ENCODE data around the gene ANO10.

- no peak for TF ChIP-seq ZNF350 (tag by site-specific recombination; IDR thresholded peaks at IDR 0.05)
- no peak for TF ChIP-seq CTCF (tag by site-specific recombination; IDR thresholded peaks at IDR 0.05)
- no peak for TF ChIP-seq ATF2 (tag by site-specific recombination; IDR thresholded peaks at IDR 0.05; ENCODE audit: low read depth)
- no peak for TF ChIP-seq ZSCAN4 (tag by site-specific recombination; IDR thresholded peaks at IDR 0.05)
- TF ChIP-seq BCL11B (tag by site-specific recombination; IDR thresholded peaks at IDR 0.05; ENCODE audit: low read depth), result no peak
- TF ChIP-seq KLF9 (tag by site-specific recombination; IDR thresholded peaks at IDR 0.05; ENCODE audit: low read depth), result no peak
- TF ChIP-seq ZNF785 (tag by site-specific recombination; IDR thresholded peaks at IDR 0.05), result no peak
- no peak for TF ChIP-seq GFI1B (tag by site-specific recombination; IDR thresholded peaks at IDR 0.05)
- TF ChIP-seq ZSCAN30 (tag by site-specific recombination; IDR thresholded peaks at IDR 0.05), result no peak
- no peak for TF ChIP-seq REST (tag by site-specific recombination; IDR thresholded peaks at IDR 0.05)
- TF ChIP-seq ZNF610 (tag by site-specific recombination; IDR thresholded peaks at IDR 0.05; ENCODE audit: borderline replicate concordance), result no peak
- TF ChIP-seq ZBTB21 (tag by site-specific recombination; IDR thresholded peaks at IDR 0.05), result no peak
- TF ChIP-seq ZNF416 (tag by site-specific recombination; IDR thresholded peaks at IDR 0.05), result no peak
- no peak for TF ChIP-seq PRDM10 (tag by site-specific recombination; IDR thresholded peaks at IDR 0.05)
These were observed 136.8 kb downstream of the ANO10 start for GRCh38 chr3:43484926-43485488.
